ENCODE measurements around the gene QTRT2.

The QTRT2 gene

GRCh38 chr3:114127517-114127916 lies 71.0 kb downstream of the QTRT2 start:
- DNase-seq = no peak

DNA sequence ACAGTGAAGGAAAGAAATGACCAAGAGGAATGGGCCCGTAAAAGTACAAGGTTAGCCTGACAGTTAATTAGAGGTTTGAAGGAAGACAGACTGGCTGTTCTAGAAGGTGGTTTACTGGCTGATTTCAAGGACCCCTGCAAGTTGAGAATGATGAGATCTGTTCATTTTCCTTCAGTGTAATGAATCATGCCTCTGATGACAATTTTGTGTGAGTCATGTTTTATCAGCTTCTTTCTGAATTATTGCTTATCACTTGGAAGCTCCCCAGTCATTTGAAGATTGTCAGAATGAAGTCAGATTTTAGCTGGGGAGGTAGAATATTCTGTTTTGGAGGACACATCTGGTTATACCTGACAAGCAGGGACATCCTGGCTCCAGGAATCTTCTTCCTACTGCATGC lies 71.7 kb downstream of the QTRT2 start:
- no peak for DNase-seq

GRCh38 chr3:114128826-114129225 lies 72.3 kb downstream of the QTRT2 start:
- no peak for DNase-seq

- no peak for DNase-seq
Measured at GRCh38 chr3:114132500-114132899, 76.0 kb downstream of the QTRT2 start.

- no peak for DNase-seq
Measured at GRCh38 chr3:114133947-114134346, 77.4 kb downstream of the QTRT2 start.
